HG02981 (cell line): ENCODE data around the gene MRFAP1L1.
"Not testable (repeated sequence)": the region's sequence is repeated elsewhere in the genome, so short reads cannot be mapped to it uniquely, and the experiment has no call there.

Experiments used
- ATAC-seq: cut with Tn5 transposase; IDR thresholded peaks from one replicate; pipeline ENCODE4 v1.9.1; 2021; ENCODE audit warnings: mild to moderate bottlenecking, moderate library complexity; ENCODE audit not compliant: unreplicated experiment

Gene MRFAP1L1

GRCh38 chr4:6734165-6734786, 24.6 kb upstream of the MRFAP1L1 start:
- ATAC-seq, result no peak

GRCh38 chr4:6733358-6734164, 23.9 kb upstream of the MRFAP1L1 start:
- no peak for ATAC-seq

- no peak for ATAC-seq
Observed at GRCh38 chr4:6732441-6733357, 23.0 kb upstream of the MRFAP1L1 start.

GRCh38 chr4:6731780-6732179, 22.1 kb upstream of the MRFAP1L1 start:
- ATAC-seq, result no peak

GRCh38 chr4:6731318-6731675, 21.6 kb upstream of the MRFAP1L1 start:
- ATAC-seq, result no peak

- ATAC-seq, result no peak
Observed at GRCh38 chr4:6730603-6731317, 21.1 kb upstream of the MRFAP1L1 start.

GRCh38 chr4:6728320-6729029, 18.8 kb upstream of the MRFAP1L1 start:
- no peak for ATAC-seq

- ATAC-seq, result no peak
Observed at GRCh38 chr4:6727943-6728250, 18.2 kb upstream of the MRFAP1L1 start.

- no peak for ATAC-seq
Observed at GRCh38 chr4:6727081-6727942, 17.6 kb upstream of the MRFAP1L1 start.

- ATAC-seq, result not testable (repeated sequence)
Observed at GRCh38 chr4:6725427-6725961, 15.8 kb upstream of the MRFAP1L1 start.

GRCh38 chr4:6724421-6725111, 14.9 kb upstream of the MRFAP1L1 start:
- no peak for ATAC-seq

- no peak for ATAC-seq
Observed at GRCh38 chr4:6723851-6724250, 14.2 kb upstream of the MRFAP1L1 start.

- ATAC-seq, result no peak
Observed at GRCh38 chr4:6722891-6723290, 13.2 kb upstream of the MRFAP1L1 start.

GRCh38 chr4:6721121-6721520, 11.5 kb upstream of the MRFAP1L1 start:
- no peak for ATAC-seq

- ATAC-seq, result no peak
Observed at GRCh38 chr4:6720202-6720699, 10.6 kb upstream of the MRFAP1L1 start.

GRCh38 chr4:6719611-6720179, 10.0 kb upstream of the MRFAP1L1 start:
- ATAC-seq, result no peak

GRCh38 chr4:6718932-6719610, 9.4 kb upstream of the MRFAP1L1 start:
- ATAC-seq, result no peak
